HepG2 (cell line): ENCODE measurements around the gene HORMAD2. TPM values are rescaled to one million over a fixed set of nuclear protein-coding genes. Genes with fewer than 3 reads are reported as not detected.

Experiments
- ATF6 ChIP-seq: sonication (generic); formaldehyde crosslinking; conservative IDR thresholded peaks from 2 replicates; pipeline ENCODE4 v1.4.0; 2020; ENCODE audit warnings: missing genetic modification reagents
- CENPX ChIP-seq: sonication (generic); formaldehyde crosslinking; IDR thresholded peaks from 2 replicates; pipeline ENCODE4 v1.9.0; 2021; ENCODE audit warnings: mild to moderate bottlenecking, missing genetic modification reagents, moderate library complexity
- CREB1 ChIP-seq, 2 experiments: fragments of 450-650 bp in 1 of 2; IDR thresholded peaks; 2 replicates each; pipeline ENCODE4 v1.6.1; 2016 to 2017; ENCODE audit warnings: control low read depth in 1 of 2, mild to moderate bottlenecking in 1 of 2, missing compliant biosample characterization in 1 of 2, missing genetic modification characterization in 1 of 2
- HDAC1 ChIP-seq: sonication (generic); formaldehyde crosslinking; IDR thresholded peaks from 2 replicates; pipeline ENCODE4 v1.5.1; 2020; ENCODE audit warnings: mild to moderate bottlenecking, missing genetic modification reagents
- NFAT5 ChIP-seq: sonication (generic); formaldehyde crosslinking; IDR thresholded peaks from 2 replicates; pipeline ENCODE4 v1.4.0; 2020; ENCODE audit warnings: missing genetic modification reagents
- NR2F2 ChIP-seq: IDR thresholded peaks from 2 replicates; pipeline ENCODE4 v1.6.1; 2012; ENCODE audit warnings: low read depth, inconsistent platforms, borderline replicate concordance
- PREB ChIP-seq: sonication (generic); formaldehyde crosslinking; IDR thresholded peaks from 2 replicates; pipeline ENCODE4 v1.4.0; 2020; ENCODE audit warnings: missing genetic modification reagents
- RFX1 ChIP-seq: fragments of 450-650 bp; IDR thresholded peaks from 2 replicates; pipeline ENCODE4 v1.6.1; 2017
- SNAPC2 ChIP-seq: sonication (generic); formaldehyde crosslinking; IDR thresholded peaks from 2 replicates; pipeline ENCODE4 v1.8.1; 2022; ENCODE audit warnings: mild to moderate bottlenecking, missing genetic modification reagents
- STAT6 ChIP-seq: sonication (generic); formaldehyde crosslinking; IDR thresholded peaks from 2 replicates; pipeline ENCODE4 v1.4.0; 2020; ENCODE audit warnings: missing genetic modification reagents, mild to moderate bottlenecking, borderline replicate concordance
- ZBTB26 ChIP-seq: IDR thresholded peaks from 2 replicates; pipeline ENCODE4 v1.6.1; 2016; ENCODE audit warnings: missing compliant biosample characterization, missing genetic modification reagents, borderline replicate concordance
- ZFP90 ChIP-seq: sonication (generic); formaldehyde crosslinking; IDR thresholded peaks from 2 replicates; pipeline ENCODE4 v1.8.0; 2022; ENCODE audit warnings: missing genetic modification reagents, mild to moderate bottlenecking, inconsistent platforms, borderline replicate concordance
- ZKSCAN5 ChIP-seq: sonication (generic); formaldehyde crosslinking; IDR thresholded peaks from 2 replicates; pipeline ENCODE4 v1.5.1; 2020; ENCODE audit warnings: mild to moderate bottlenecking, missing genetic modification reagents
- ZNF143 ChIP-seq: sonication (generic); formaldehyde crosslinking; IDR thresholded peaks from 2 replicates; pipeline ENCODE4 v1.4.0; 2020; ENCODE audit warnings: missing genetic modification reagents
- ZNF17 ChIP-seq: sonication (generic); formaldehyde crosslinking; IDR thresholded peaks from 2 replicates; pipeline ENCODE4 v1.5.0; 2020; ENCODE audit warnings: mild to moderate bottlenecking, missing genetic modification reagents
- ZNF747 ChIP-seq: sonication (generic); formaldehyde crosslinking; IDR thresholded peaks from 2 replicates; pipeline ENCODE4 v1.8.1; 2023; ENCODE audit warnings: missing genetic modification reagents, mild to moderate bottlenecking, borderline replicate concordance
- ZNF891 ChIP-seq: sonication (generic); formaldehyde crosslinking; IDR thresholded peaks from 2 replicates; pipeline ENCODE4 v1.5.0; 2020; ENCODE audit warnings: mild to moderate bottlenecking, missing genetic modification reagents
- polyA plus RNA-seq, 8 experiments: library from polyadenylated mRNA; depleted of rRNA in 3 of 8; stranded (reverse) in 7 of 8; unstranded in 1 of 8; fragments of >200 nt; fragmentation: Illumina TruSeq in 4 of 8; extraction: Trizol in 4 of 8; gene quantifications; 2 replicates each; pipeline versions ENCODE4 v1.2.1 to v1.2.3, GENCODE V29; 2011 to 2016; ENCODE audit warnings: low read depth in 4 of 8, missing spikeins in 1 of 8, mixed read lengths in 1 of 8; ENCODE audit not compliant: insufficient read depth in 1 of 8
- total RNA-seq, 5 experiments: library from RNA; depleted of rRNA; stranded (reverse); fragments of >200 nt; fragmentation: Illumina TruSeq; extraction: Trizol; gene quantifications; 2 replicates each; pipeline ENCODE4 v1.2.3, GENCODE V29; 2016; ENCODE audit warnings: low read depth in 1 of 5

The HORMAD2 gene
- total and polyA plus RNA-seq, 2 of the 13 experiments (the other 11 are each of a cell fraction or from before 2014, with no cell fraction given): not detected

- TF ChIP-seq NFAT5: no peak
- TF ChIP-seq ATF6 (CRISPR knock-in tag): no peak
- TF ChIP-seq ZKSCAN5 (CRISPR knock-in tag): no peak
- no peak for TF ChIP-seq ZNF891 (CRISPR knock-in tag)
- TF ChIP-seq ZBTB26 (CRISPR knock-in tag): no peak
- TF ChIP-seq ZNF747: no peak
- no peak for TF ChIP-seq CREB1 (IDR thresholded peaks at IDR 0.05)
- TF ChIP-seq CREB1 (CRISPR knock-in tag; IDR thresholded peaks at IDR 0.05): no peak
- TF ChIP-seq HDAC1 (CRISPR knock-in tag): peak; percentile 73; the same call in 1 of the 2 replicates
- no peak for TF ChIP-seq ZFP90 (CRISPR knock-in tag)
- TF ChIP-seq ZNF143 (CRISPR knock-in tag): no peak
- no peak for TF ChIP-seq SNAPC2 (CRISPR knock-in tag)
- no peak for TF ChIP-seq RFX1
- TF ChIP-seq NR2F2: peak; percentile 91
- no peak for TF ChIP-seq STAT6 (CRISPR knock-in tag)
- no peak for TF ChIP-seq CENPX (CRISPR knock-in tag)
- no peak for TF ChIP-seq PREB (CRISPR knock-in tag)
- TF ChIP-seq ZNF17 (CRISPR knock-in tag): no peak
These were observed 25.5 kb upstream of the HORMAD2 start (continued) for GRCh38 chr22:30054764-30055069.
